GM12875 (cell line): Measurements from ENCODE around the gene DDX5.

ENCODE experiments used
- H3K4me3 ChIP-seq: one replicate; pipeline ENCODE4 v1.5.1; 2011; ENCODE audit warnings: low read depth, low read length, control low read depth
- TF ChIP-seq, protein P1 (sequence below): IDR thresholded peaks from 2 replicates; pipeline ENCODE4 v1.5.1; 2011; ENCODE audit warnings: low read depth, mild to moderate bottlenecking, control low read depth, inconsistent platforms, low read length, moderate library complexity, borderline replicate concordance; ENCODE audit not compliant: insufficient read depth

DDX5 gene

GRCh38 chr17:64448665-64449512 lies 57.2 kb downstream of the DDX5 start, which contains the start of gene MILR1:
Gene MILR1 (plus strand): TSS chr17:64449115. CDS start chr17:64449169, 54 bp downstream.
- TF ChIP-seq, protein P1, sequence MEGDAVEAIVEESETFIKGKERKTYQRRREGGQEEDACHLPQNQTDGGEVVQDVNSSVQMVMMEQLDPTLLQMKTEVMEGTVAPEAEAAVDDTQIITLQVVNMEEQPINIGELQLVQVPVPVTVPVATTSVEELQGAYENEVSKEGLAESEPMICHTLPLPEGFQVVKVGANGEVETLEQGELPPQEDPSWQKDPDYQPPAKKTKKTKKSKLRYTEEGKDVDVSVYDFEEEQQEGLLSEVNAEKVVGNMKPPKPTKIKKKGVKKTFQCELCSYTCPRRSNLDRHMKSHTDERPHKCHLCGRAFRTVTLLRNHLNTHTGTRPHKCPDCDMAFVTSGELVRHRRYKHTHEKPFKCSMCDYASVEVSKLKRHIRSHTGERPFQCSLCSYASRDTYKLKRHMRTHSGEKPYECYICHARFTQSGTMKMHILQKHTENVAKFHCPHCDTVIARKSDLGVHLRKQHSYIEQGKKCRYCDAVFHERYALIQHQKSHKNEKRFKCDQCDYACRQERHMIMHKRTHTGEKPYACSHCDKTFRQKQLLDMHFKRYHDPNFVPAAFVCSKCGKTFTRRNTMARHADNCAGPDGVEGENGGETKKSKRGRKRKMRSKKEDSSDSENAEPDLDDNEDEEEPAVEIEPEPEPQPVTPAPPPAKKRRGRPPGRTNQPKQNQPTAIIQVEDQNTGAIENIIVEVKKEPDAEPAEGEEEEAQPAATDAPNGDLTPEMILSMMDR: no peak

More at GRCh38 chr17:64448665-64449512, 57.2 kb downstream of the DDX5 start, which contains the start of gene MILR1:
- no peak within 1 kb of the TSS for H3K4me3 ChIP-seq
